ENCODE measurements around the gene ERCC8. TPM values are rescaled to one million over a fixed set of nuclear protein-coding genes. Genes with fewer than 3 reads are reported as not detected.
"Not testable (repeated sequence)": the region's sequence is repeated elsewhere in the genome, so short reads cannot be mapped to it uniquely, and the experiment has no call there.

Gene ERCC8
- polyA plus RNA-seq, 3 donors = 21.9 to 26.5 (median 22.3) TPM

DNA sequence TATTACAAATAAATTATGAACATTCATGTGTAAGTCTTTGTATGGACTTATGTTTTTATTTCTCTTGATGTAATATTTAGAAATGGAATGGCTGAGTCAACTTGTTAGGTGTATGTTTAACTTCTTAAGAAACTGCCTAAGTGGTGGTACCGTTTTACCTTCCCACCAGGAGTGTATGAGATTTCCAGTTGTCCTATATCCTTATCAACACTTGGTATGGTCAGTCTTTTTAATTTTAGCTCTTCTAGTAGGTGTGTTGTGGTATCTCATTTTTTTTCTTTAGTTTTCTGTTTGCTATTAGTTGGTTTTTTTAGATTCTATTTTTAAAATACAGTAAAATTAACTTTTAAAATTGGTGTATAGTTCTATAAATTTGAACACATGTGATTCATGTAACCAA is 3.9 kb upstream of the ERCC8 start:
- no peak for DNase-seq (ENCODE audit: extremely low read depth in 1 of 11, low read depth in 9 of 11, low spot score in 4 of 11)

GRCh38 chr5:60945813-60946187 is 930 bp upstream of the ERCC8 start:
- DNase-seq (ENCODE audit: extremely low read depth in 1 of 11, low read depth in 9 of 11, low spot score in 4 of 11) = peak; percentile 12 to 63 (median 20)

DNA sequence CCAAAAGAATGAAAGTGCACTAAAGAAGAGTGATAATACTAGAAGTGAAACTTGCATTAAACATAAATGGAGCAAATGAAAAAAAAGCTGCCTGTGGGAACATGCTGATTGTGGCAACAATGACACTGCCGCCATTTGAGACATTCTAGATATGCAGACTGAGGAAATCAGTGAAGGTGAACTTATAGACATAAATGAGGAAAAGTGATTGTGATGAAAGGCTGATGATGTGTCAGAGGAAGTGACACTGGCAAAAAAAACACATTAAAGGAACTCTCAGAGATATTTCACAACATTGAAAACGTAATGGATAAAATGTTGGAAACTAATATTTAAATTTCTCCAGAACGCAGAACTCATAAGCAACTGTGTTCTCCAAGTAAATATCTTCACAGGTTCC is 1.2 kb downstream of the ERCC8 start:
- DNase-seq (ENCODE audit: extremely low read depth in 1 of 11, low read depth in 9 of 11, low spot score in 4 of 11) = no peak

DNA sequence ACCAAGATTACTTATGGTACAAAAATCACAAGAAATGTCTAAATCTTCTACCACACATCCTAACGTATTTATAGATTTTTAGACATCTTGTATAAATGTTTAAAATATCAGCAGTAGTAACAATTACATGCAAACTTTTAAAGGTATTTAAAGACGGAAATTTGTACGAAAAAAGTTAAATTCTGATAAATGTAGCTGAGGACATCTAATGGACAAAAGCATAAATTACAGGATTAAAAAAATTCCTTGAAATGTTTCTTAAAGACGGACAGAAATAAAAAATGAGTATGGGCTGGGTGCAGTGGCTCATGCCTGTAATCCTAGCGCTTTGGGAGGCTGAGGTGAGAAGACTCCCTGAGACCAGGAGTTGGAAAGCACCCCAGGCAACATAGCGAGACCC is 15.8 kb downstream of the ERCC8 start:
- DNase-seq (ENCODE audit: extremely low read depth in 1 of 11, low read depth in 9 of 11, low spot score in 4 of 11) = no peak

- DNase-seq (ENCODE audit: extremely low read depth in 1 of 11, low read depth in 9 of 11, low spot score in 4 of 11) = no peak
Measured at GRCh38 chr5:60927450-60927849, 17.4 kb downstream of the ERCC8 start.

- DNase-seq (ENCODE audit: extremely low read depth in 1 of 11, low read depth in 9 of 11, low spot score in 4 of 11) = no peak
Measured at GRCh38 chr5:60918466-60918865, 26.4 kb downstream of the ERCC8 start.

- DNase-seq (ENCODE audit: extremely low read depth in 1 of 11, low read depth in 9 of 11, low spot score in 4 of 11) = no peak
Measured at GRCh38 chr5:60916646-60917045, 28.2 kb downstream of the ERCC8 start.

GRCh38 chr5:60903356-60903755 is 41.5 kb downstream of the ERCC8 start:
- DNase-seq (ENCODE audit: extremely low read depth in 1 of 11, low read depth in 9 of 11, low spot score in 4 of 11) = no peak

GRCh38 chr5:60896991-60897390 is 47.9 kb downstream of the ERCC8 start:
- DNase-seq (ENCODE audit: extremely low read depth in 1 of 11, low read depth in 9 of 11, low spot score in 4 of 11) = no peak

DNA sequence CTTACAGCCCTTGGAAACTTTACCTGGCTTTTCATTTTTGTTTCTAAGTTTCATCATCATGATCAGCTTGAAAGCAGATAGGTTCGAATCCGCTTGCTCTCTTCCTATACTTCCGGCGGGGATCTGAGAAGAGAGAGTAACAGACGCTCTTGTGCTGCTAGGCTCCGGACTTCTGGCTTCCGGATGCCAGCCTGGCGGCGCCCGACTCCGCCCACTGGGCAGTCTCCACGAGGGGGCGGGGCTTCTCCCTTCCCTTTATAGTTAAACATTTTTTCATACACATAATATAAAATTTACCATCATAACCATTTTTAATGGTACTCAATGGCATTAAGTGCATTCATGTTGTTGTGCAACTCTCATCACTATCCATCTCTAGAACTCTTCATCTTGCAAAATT is 51.3 kb downstream of the ERCC8 start:
- no peak for DNase-seq (ENCODE audit: extremely low read depth in 1 of 11, low read depth in 9 of 11, low spot score in 4 of 11)

GRCh38 chr5:60891667-60892066 is 53.2 kb downstream of the ERCC8 start:
- no peak for DNase-seq (ENCODE audit: extremely low read depth in 1 of 11, low read depth in 9 of 11, low spot score in 4 of 11)

DNA sequence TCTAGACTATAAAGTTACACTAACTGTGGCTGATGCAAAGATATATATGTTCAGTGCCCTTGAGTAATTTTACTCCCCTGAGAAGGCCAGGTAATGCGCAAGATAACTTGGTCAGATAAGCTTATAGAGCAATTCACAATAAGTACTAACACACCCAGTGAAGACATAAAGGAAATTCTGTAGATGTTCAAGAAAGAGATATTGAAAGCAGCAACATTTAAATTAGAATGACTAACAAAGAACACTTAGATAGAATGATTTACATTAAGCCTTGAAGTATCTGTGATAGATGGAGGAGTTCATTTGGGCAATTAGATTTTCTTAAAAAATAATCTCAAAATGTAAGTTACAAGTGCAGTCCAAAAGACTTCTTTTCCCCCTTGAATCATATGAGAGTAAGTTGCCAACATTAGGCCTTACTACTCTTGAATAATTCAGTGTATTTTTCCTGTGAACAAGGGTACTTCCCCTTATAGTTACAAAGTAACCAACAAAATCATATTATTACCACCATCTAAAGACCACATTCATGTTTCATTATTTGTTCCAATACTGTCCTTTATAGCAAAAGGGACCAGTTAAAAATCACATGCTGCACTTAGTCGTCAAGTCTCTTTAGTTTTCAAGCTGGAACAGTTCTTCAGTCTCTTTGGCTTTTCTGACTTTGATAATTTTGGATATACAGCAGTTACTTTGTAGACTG is 56.4 kb downstream of the ERCC8 start:
- no peak for DNase-seq (ENCODE audit: extremely low read depth in 1 of 11, low read depth in 9 of 11, low spot score in 4 of 11)

- no peak for DNase-seq (ENCODE audit: extremely low read depth in 1 of 11, low read depth in 9 of 11, low spot score in 4 of 11)
Measured at GRCh38 chr5:60887746-60888145, 57.1 kb downstream of the ERCC8 start.

GRCh38 chr5:60887096-60887495 is 57.8 kb downstream of the ERCC8 start:
- no peak for DNase-seq (ENCODE audit: extremely low read depth in 1 of 11, low read depth in 9 of 11, low spot score in 4 of 11)

GRCh38 chr5:60886158-60886557 is 58.7 kb downstream of the ERCC8 start:
- DNase-seq (ENCODE audit: extremely low read depth in 1 of 11, low read depth in 9 of 11, low spot score in 4 of 11) = no peak

- DNase-seq (ENCODE audit: extremely low read depth in 1 of 11, low read depth in 9 of 11, low spot score in 4 of 11) = no peak
Measured at GRCh38 chr5:60883229-60883628, 61.6 kb downstream of the ERCC8 start.

- DNase-seq (ENCODE audit: extremely low read depth in 1 of 11, low read depth in 9 of 11, low spot score in 4 of 11) = no peak
Measured at GRCh38 chr5:60872892-60873291, 72.0 kb downstream of the ERCC8 start.

- no peak for DNase-seq (ENCODE audit: extremely low read depth in 1 of 11, low read depth in 9 of 11, low spot score in 4 of 11)
Measured at GRCh38 chr5:60870857-60871256, 74.0 kb downstream of the ERCC8 start.

DNA sequence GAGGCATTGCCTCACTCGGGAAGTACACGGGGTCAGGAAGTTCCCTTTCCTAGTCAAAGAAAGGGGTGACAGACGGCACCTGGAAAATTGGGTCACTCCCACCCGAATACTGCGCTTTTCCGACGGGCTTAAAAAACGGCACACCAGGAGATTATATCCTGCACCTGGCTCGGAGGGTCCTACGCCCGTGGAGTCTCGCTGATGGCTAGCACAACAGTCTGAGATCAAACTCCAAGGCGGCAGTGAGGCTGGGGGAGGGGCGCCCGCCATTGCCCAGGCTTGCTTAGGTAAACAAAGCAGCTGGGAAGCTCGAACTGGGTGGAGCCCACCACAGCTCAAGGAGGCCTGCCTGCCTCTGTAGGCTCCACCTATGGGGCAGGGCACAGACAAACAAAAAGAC is 84.3 kb downstream of the ERCC8 start:
- DNase-seq (ENCODE audit: extremely low read depth in 1 of 11, low read depth in 9 of 11, low spot score in 4 of 11) = not testable (repeated sequence)

DNA sequence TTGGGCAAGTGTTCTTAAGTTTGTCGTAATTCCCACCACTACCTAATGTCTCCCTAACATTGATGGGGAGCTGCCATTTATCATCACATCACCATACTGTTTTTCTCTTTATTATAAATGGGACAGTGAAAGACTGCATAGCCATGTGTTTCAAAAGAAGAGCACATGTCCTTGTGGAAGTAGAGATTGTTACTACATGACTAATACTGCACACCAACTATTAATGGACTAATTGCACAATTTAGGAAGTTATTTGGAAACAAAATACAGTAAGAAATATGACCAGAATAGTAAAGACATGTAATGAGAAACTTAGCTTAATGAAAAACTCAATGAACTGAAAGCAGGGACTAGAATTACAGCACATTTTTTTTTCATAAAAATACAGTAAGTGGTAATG is 88.8 kb downstream of the ERCC8 start:
- DNase-seq (ENCODE audit: extremely low read depth in 1 of 11, low read depth in 9 of 11, low spot score in 4 of 11) = no peak

GRCh38 chr5:60852940-60853339 is 91.9 kb downstream of the ERCC8 start:
- no peak for DNase-seq (ENCODE audit: extremely low read depth in 1 of 11, low read depth in 9 of 11, low spot score in 4 of 11)

- DNase-seq (ENCODE audit: extremely low read depth in 1 of 11, low read depth in 9 of 11, low spot score in 4 of 11) = no peak
Measured at GRCh38 chr5:60852317-60852716, 92.6 kb downstream of the ERCC8 start.

All from renal cortex interstitium (tissue), 11 donors.